B cell (primary cell): ENCODE measurements around the gene CARTPT. TPM values are rescaled to one million over a fixed set of nuclear protein-coding genes. Genes with fewer than 3 reads are reported as not detected.

Experiments used
- ATAC-seq: fragments of 200-7000 bp; cut with Tn5 transposase; one replicate; pipeline ENCODE4 v1.10.0; 2021; ENCODE audit warnings: low read depth, mild to moderate bottlenecking, moderate number of reproducible peaks, moderate library complexity
- CTCF ChIA-PET: fragments of 350-600 bp; sonication (Branson Sonifier 250); formaldehyde crosslinking; loops from one replicate; lab custom pipeline; 2021; ENCODE audit warnings: antibody characterized with exemption, inconsistent platforms; lab: Charles Lee
- POLR2A ChIA-PET: fragments of 350-600 bp; sonication (Branson Sonifier 250); formaldehyde crosslinking; loops from one replicate; lab custom pipeline; 2021; ENCODE audit warnings: antibody characterized with exemption; lab: Charles Lee
- DNase-seq: peaks from one replicate; pipeline ENCODE4 v3.0.0; 2013
- H2AFZ ChIP-seq: 2 replicates; pipeline ENCODE4 v1.6.1; 2012; ENCODE audit warnings: mild to moderate bottlenecking, low read depth, low read length; ENCODE audit not compliant: insufficient read depth, poor library complexity, severe bottlenecking
- H3K27ac ChIP-seq, 2 donors: 1 replicate in 1 of 2; 2 replicates in 1 of 2; pipeline ENCODE4 v1.5.1; 2012 to 2013; ENCODE audit warnings: low read length in 2 of 2, mild to moderate bottlenecking in 2 of 2, moderate library complexity in 1 of 2
- H3K27me3 ChIP-seq, 4 experiments: fragments of 200-600 bp in 1 of 4; sonication (generic) in 1 of 4; replicated peaks in 1 of 4; 1 replicate in 2 of 4; 2 replicates in 2 of 4; pipeline versions ENCODE4 v1.6.1 to v1.7.0; 2013 to 2016; ENCODE audit warnings: low read length in 3 of 4, mild to moderate bottlenecking in 2 of 4, mixed read lengths in 1 of 4, moderate library complexity in 1 of 4; ENCODE audit not compliant: insufficient read depth in 4 of 4, control insufficient read depth in 3 of 4; ENCODE audit errors: control extremely low read depth in 1 of 4
- H3K36me3 ChIP-seq, 2 experiments: replicated peaks in 1 of 2; 1 replicate in 1 of 2; 2 replicates in 1 of 2; pipeline versions ENCODE4 v1.6.1 to v1.7.1; 2013; ENCODE audit warnings: low read length in 1 of 2; ENCODE audit not compliant: insufficient read depth in 2 of 2, control insufficient read depth in 1 of 2; ENCODE audit errors: control extremely low read depth in 1 of 2, extremely low read depth in 1 of 2
- H3K4me1 ChIP-seq, 2 donors: fragments of 200-600 bp in 1 of 2; sonication (generic) in 1 of 2; 1 replicate in 1 of 2; 2 replicates in 1 of 2; pipeline versions ENCODE4 v1.5.1 to v1.6.1; 2013 to 2017; ENCODE audit warnings: low read length in 2 of 2; ENCODE audit not compliant: control insufficient read depth in 2 of 2, insufficient read depth in 2 of 2
- H3K4me2 ChIP-seq: replicated peaks from 2 replicates; pipeline ENCODE3; 2012; ENCODE audit warnings: mild to moderate bottlenecking, low read depth, low read length; ENCODE audit not compliant: poor library complexity, severe bottlenecking
- H3K4me3 ChIP-seq, 5 experiments: fragments of 200-600 bp in 1 of 5; sonication (generic) in 1 of 5; 1 replicate in 3 of 5; 2 replicates in 2 of 5; pipeline versions ENCODE4 v1.5.1 to v1.7.0; 2011 to 2016; ENCODE audit warnings: low read length in 4 of 5, mild to moderate bottlenecking in 4 of 5, low read depth in 2 of 5, control low read depth in 1 of 5, moderate library complexity in 1 of 5; ENCODE audit not compliant: insufficient read depth in 1 of 5; ENCODE audit errors: control extremely low read depth in 1 of 5, extremely low read depth in 1 of 5
- H3K79me2 ChIP-seq: fragments of 200-600 bp; sonication (generic); one replicate; pipeline ENCODE4 v1.6.0; 2016; ENCODE audit warnings: low read length; ENCODE audit not compliant: control insufficient read depth, insufficient read depth
- H3K9ac ChIP-seq: fragments of 200-600 bp; sonication (generic); 2 replicates; pipeline ENCODE4 v1.6.1; 2017; ENCODE audit warnings: mild to moderate bottlenecking, low read length, moderate library complexity
- H3K9me3 ChIP-seq, 3 donors: one replicate each; pipeline versions ENCODE4 v1.6.1 to v1.7.1; 2013; ENCODE audit warnings: low read length in 2 of 3; ENCODE audit not compliant: control insufficient read depth in 2 of 3, insufficient read depth in 1 of 3; ENCODE audit errors: control extremely low read depth in 1 of 3
- H4K20me1 ChIP-seq: 2 replicates; pipeline ENCODE4 v1.6.0; 2012; ENCODE audit warnings: mild to moderate bottlenecking, low read length; ENCODE audit not compliant: insufficient read depth, control insufficient read depth, poor library complexity, severe bottlenecking
- H3K27ac Mint-ChIP-seq: one replicate; pipeline ENCODE4 v1.8.0; 2021; ENCODE audit warnings: mixed read lengths
- H3K27me3 Mint-ChIP-seq: one replicate; pipeline ENCODE4 v1.8.0; 2021; ENCODE audit warnings: mixed read lengths
- H3K4me1 Mint-ChIP-seq: one replicate; pipeline ENCODE4 v1.8.0; 2021; ENCODE audit warnings: mixed read lengths
- H3K4me3 Mint-ChIP-seq: one replicate; pipeline ENCODE4 v1.8.0; 2021; ENCODE audit warnings: mixed read lengths
- H3K9me3 Mint-ChIP-seq: one replicate; pipeline ENCODE4 v1.8.0; 2022; ENCODE audit warnings: mixed read lengths; ENCODE audit not compliant: insufficient read depth
- EZH2 ChIP-seq: IDR thresholded peaks from 2 replicates; pipeline ENCODE4 v1.6.1; 2012; ENCODE audit warnings: borderline replicate concordance, low read depth, mild to moderate bottlenecking, moderate library complexity, low read length; ENCODE audit not compliant: insufficient read depth, poor library complexity, severe bottlenecking
- WGBS: methylation state at CpG from one replicate; pipeline ENCODE4 v1.1.5; 2013; ENCODE audit warnings: missing lambda C conversion rate; ENCODE audit not compliant: insufficient coverage; 5-methylcytosine and 5-hydroxymethylcytosine counted together
- intact Hi-C: fragments of 100-400 bp; cut with micrococcal nuclease; formaldehyde crosslinking; loops from one replicate; pipeline ENCODE4 v1.10.0; 2022
- polyA plus RNA-seq: library from polyadenylated mRNA; depleted of rRNA; stranded (reverse); fragments of >200 nt; gene quantifications from 2 replicates; pipeline ENCODE4 v1.2.3, GENCODE V29; 2012
- total RNA-seq, 2 donors: library from RNA; stranded (reverse); fragments of 120-200 nt in 1 of 2; gene quantifications; 1 replicate in 1 of 2; 2 replicates in 1 of 2; pipeline versions ENCODE4 v1.2.3 to v1.2.4, GENCODE V29; 2013 to 2022
- TF ChIP-seq, protein P1 (sequence below): fragments of 200-600 bp; IDR thresholded peaks from one replicate; pipeline ENCODE4 v1.8.0; 2022; ENCODE audit warnings: antibody characterized with exemption, mild to moderate bottlenecking

Gene CARTPT
- total and polyA plus RNA-seq, 2 donors (not counting 1 experiment from before 2014, with no cell fraction given) = not detected

DNA sequence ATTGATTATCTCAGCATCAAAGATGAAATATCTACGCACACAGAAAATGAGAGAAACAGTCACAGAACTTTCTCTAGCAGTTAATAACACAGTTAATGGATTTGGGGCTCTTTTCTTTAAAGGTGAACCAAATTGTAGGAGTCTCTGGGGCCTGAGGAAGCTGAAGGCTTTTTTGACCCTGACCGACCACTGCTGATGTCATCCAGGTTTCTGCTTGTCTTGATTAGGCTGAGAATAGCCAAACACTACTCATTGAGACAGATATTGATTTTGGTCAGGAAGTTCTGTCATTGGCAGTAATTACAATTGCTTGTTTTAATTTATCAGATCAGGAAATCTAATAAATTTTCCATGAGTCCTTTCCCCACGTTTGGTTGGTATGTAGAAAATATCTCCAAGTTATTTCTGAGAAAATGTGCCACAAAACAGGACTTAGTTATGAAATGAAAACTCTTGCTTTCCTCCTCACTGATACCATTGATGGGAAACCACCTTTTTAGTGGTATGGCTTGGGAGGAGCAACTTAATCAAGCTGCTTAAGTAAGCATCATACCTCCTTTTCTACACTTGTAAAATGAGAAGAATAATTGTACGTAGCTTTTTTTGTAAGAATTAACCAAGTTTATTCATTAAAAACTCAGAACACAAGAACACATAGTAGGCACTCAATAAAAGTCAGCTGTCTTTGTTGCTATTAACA, 19.7 kb downstream of the CARTPT start:
- Mint-ChIP-seq H3K4me1 (no peaks in the 10 kb centered on the region), H3K27me3 (peaks cover 13% of the 10 kb centered on the region), H3K27ac (no peak overlapping the region), H3K4me3 (no peak overlapping the region), H3K9me3 (no peaks in the 10 kb centered on the region)
- no peaks in the 10 kb centered on the region for H3K27me3 ChIP-seq
- H3K4me3 ChIP-seq = no peak overlapping the region
- H3K9me3 ChIP-seq = no peaks in the 10 kb centered on the region
- H3K4me2 ChIP-seq = no peak overlapping the region
- CTCF ChIA-PET = no interaction called here
- DNase-seq (no peak), ATAC-seq (no peak)
- H3K79me2 ChIP-seq = no peaks in the 10 kb centered on the region
- no peak overlapping the region for H3K9ac ChIP-seq
- WGBS = 86% methylated on average over 1 of the region's 4 CpGs
- TF ChIP-seq, protein P1, sequence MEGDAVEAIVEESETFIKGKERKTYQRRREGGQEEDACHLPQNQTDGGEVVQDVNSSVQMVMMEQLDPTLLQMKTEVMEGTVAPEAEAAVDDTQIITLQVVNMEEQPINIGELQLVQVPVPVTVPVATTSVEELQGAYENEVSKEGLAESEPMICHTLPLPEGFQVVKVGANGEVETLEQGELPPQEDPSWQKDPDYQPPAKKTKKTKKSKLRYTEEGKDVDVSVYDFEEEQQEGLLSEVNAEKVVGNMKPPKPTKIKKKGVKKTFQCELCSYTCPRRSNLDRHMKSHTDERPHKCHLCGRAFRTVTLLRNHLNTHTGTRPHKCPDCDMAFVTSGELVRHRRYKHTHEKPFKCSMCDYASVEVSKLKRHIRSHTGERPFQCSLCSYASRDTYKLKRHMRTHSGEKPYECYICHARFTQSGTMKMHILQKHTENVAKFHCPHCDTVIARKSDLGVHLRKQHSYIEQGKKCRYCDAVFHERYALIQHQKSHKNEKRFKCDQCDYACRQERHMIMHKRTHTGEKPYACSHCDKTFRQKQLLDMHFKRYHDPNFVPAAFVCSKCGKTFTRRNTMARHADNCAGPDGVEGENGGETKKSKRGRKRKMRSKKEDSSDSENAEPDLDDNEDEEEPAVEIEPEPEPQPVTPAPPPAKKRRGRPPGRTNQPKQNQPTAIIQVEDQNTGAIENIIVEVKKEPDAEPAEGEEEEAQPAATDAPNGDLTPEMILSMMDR = no peak
- no peak for TF ChIP-seq EZH2
- no peak overlapping the region for H2AFZ ChIP-seq
- no peaks in the 10 kb centered on the region for H4K20me1 ChIP-seq
- intact Hi-C loops = no loop called here
- POLR2A ChIA-PET = no interaction called here
- H3K36me3 ChIP-seq = no peaks in the 10 kb centered on the region
- no peak overlapping the region for H3K27ac ChIP-seq
- H3K4me1 ChIP-seq = no peaks in the 10 kb centered on the region

DNA sequence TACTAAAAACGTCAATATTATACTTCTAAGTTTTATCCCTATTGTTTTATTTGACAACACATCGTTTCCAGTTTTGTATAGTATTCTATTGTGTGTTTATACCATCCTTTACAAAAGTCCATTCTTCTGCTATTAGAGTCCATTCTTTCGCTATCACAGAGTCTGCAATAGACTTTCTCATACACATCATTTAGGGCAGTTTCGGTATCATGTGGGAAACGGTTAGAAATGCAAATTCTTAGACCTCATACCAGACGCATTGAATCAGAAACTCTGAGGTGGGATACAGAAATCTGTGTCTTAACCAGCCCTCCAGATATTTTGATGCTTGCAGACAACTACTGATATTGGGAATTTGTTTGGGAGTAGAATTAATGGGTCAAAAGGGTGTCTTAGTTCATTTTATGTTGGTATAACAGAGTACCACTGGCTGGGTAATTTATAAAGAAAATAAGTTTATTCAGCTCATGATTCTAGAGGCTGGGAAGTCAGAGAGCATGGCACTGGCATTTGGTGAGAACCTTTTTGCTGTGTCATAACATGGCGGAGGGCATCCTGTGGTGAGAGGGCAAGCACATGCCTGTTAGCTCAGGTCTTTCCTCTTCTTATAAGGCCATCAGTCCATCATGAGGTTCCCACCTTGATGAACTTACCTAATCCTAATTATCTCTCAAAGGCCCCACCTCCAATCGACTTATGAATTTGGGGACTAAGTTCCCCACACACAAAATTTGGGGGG, 21.1 kb downstream of the CARTPT start:
- Histone ChIP-seq H3K36me3 (no peaks in the 10 kb centered on the region), H3K4me1 (no peaks in the 10 kb centered on the region), H3K27ac (no peak overlapping the region), H3K9ac (no peak overlapping the region), H3K4me2 (no peak overlapping the region), H3K4me3 (no peak overlapping the region), H3K79me2 (no peaks in the 10 kb centered on the region), H3K9me3 (no peaks in the 10 kb centered on the region), H4K20me1 (no peaks in the 10 kb centered on the region), H3K27me3 (no peaks in the 10 kb centered on the region), H2AFZ (no peak overlapping the region)
- ATAC-seq = no peak
- TF ChIP-seq, protein P1 = no peak
- no peak for TF ChIP-seq EZH2
- intact Hi-C loops = no loop called here
- POLR2A ChIA-PET = no interaction called here
- 83% methylated on average over 1 of the region's 8 CpGs for WGBS
- no peak for DNase-seq
- CTCF ChIA-PET = no interaction called here
- no peaks in the 10 kb centered on the region for H3K9me3 Mint-ChIP-seq
- H3K27me3 Mint-ChIP-seq = peaks cover 19% of the 10 kb centered on the region
- H3K4me1 Mint-ChIP-seq = no peaks in the 10 kb centered on the region
- no peak overlapping the region for H3K27ac Mint-ChIP-seq
- no peak overlapping the region for H3K4me3 Mint-ChIP-seq
